H1 (cell line): ENCODE measurements around the gene ERGIC3. TPM values are rescaled to one million over a fixed set of nuclear protein-coding genes. Genes with fewer than 3 reads are reported as not detected.

ENCODE experiments used
- CTCF ChIA-PET: fragments of 300-600 bp; sonication (Branson Sonifier 250); formaldehyde crosslinking; loops from one replicate; lab custom pipeline; 2021; ENCODE audit not compliant: partially characterized antibody; lab: Charles Lee
- POLR2A ChIA-PET: fragments of 300-600 bp; sonication (Branson Sonifier 250); formaldehyde crosslinking; loops from one replicate; lab custom pipeline; 2021; ENCODE audit warnings: inconsistent platforms; ENCODE audit not compliant: partially characterized antibody; lab: Charles Lee
- DNase-seq, 2 experiments: peaks; one replicate each; pipeline versions ENCODE4 v3.0.0 to v3.0.0-alpha.2; 2010 to 2022; ENCODE audit warnings: low spot score in 2 of 2, low read depth in 1 of 2, mixed read lengths in 1 of 2
- FAIRE-seq: peaks from 2 replicates; lab custom pipeline; 2011; peaks lifted over from hg19 to GRCh38; lab: Jason Lieb, UNC
- H2AFZ ChIP-seq: 2 replicates; pipeline ENCODE4 v1.8.1; 2012; ENCODE audit warnings: low read length, inconsistent platforms
- H2AK5ac ChIP-seq: 2 replicates; pipeline ENCODE4 v1.6.1; 2013; ENCODE audit warnings: low read depth, low read length
- H2BK120ac ChIP-seq: replicated peaks from 2 replicates; pipeline ENCODE3; 2013; ENCODE audit warnings: low read depth, low read length, inconsistent platforms
- H2BK12ac ChIP-seq: 2 replicates; pipeline ENCODE4 v1.6.1; 2013; ENCODE audit warnings: low read depth, low read length
- H2BK15ac ChIP-seq: 2 replicates; pipeline ENCODE4 v1.6.1; 2013; ENCODE audit warnings: low read length
- H2BK20ac ChIP-seq: 2 replicates; pipeline ENCODE4 v1.6.1; 2013; ENCODE audit warnings: low read length
- H2BK5ac ChIP-seq: 2 replicates; pipeline ENCODE4 v1.6.1; 2013; ENCODE audit warnings: low read depth, low read length
- H3K14ac ChIP-seq: 2 replicates; pipeline ENCODE4 v1.6.1; 2013; ENCODE audit warnings: inconsistent platforms; ENCODE audit not compliant: insufficient read length
- H3K18ac ChIP-seq: 2 replicates; pipeline ENCODE4 v1.6.1; 2013; ENCODE audit warnings: low read length; ENCODE audit errors: extremely low read depth
- H3K23ac ChIP-seq: 2 replicates; pipeline ENCODE4 v1.6.1; 2013; ENCODE audit warnings: inconsistent platforms; ENCODE audit not compliant: insufficient read length
- H3K23me2 ChIP-seq: 2 replicates; pipeline ENCODE4 v1.6.1; 2013; ENCODE audit warnings: low read depth, low read length
- H3K27ac ChIP-seq: 2 replicates; pipeline ENCODE4 v1.6.1; 2011; ENCODE audit warnings: low read depth, low read length, inconsistent platforms
- H3K27me3 ChIP-seq, 4 experiments: replicated peaks in 1 of 4; 1 replicate in 1 of 4; 2 replicates in 3 of 4; pipeline versions ENCODE4 v1.6.1 to v1.8.1; 2011 to 2013; ENCODE audit warnings: low read length in 3 of 4, mild to moderate bottlenecking in 3 of 4, inconsistent platforms in 2 of 4, mixed read lengths in 2 of 4, moderate library complexity in 1 of 4; ENCODE audit not compliant: control insufficient read depth in 3 of 4, insufficient read depth in 3 of 4; ENCODE audit errors: extremely low read depth in 1 of 4
- H3K36me3 ChIP-seq, 4 experiments: 2 replicates each; pipeline versions ENCODE4 v1.6.1 to v1.8.1; 2011 to 2013; ENCODE audit warnings: mild to moderate bottlenecking in 4 of 4, low read length in 3 of 4, moderate library complexity in 2 of 4, control low read depth in 1 of 4, inconsistent platforms in 1 of 4; ENCODE audit not compliant: insufficient read depth in 4 of 4, control insufficient read depth in 2 of 4
- H3K4ac ChIP-seq: replicated peaks from 2 replicates; pipeline ENCODE3; 2013; ENCODE audit warnings: low read length, low read depth, mixed read lengths, inconsistent platforms; ENCODE audit not compliant: insufficient read length
- H3K4me1 ChIP-seq, 4 experiments: replicated peaks in 1 of 4; 1 replicate in 1 of 4; 2 replicates in 3 of 4; pipeline versions ENCODE4 v1.6.1 to v1.8.1; 2011 to 2013; ENCODE audit warnings: low read length in 3 of 4, inconsistent platforms in 2 of 4, mixed read lengths in 1 of 4; ENCODE audit not compliant: insufficient read depth in 4 of 4, control insufficient read depth in 3 of 4
- H3K4me2 ChIP-seq, 2 experiments: 2 replicates each; pipeline versions ENCODE4 v1.6.1 to v1.8.1; 2011 to 2013; ENCODE audit warnings: low read depth in 2 of 2, low read length in 2 of 2, control low read depth in 1 of 2, inconsistent platforms in 1 of 2, mild to moderate bottlenecking in 1 of 2; ENCODE audit not compliant: insufficient read depth in 1 of 2
- H3K4me3 ChIP-seq, 4 experiments: fragments of 200-600, 300-600 bp in 1 of 4; sonication (generic), shearing (Covaris generic), sonication (Bioruptor Twin) in 1 of 4; 2 replicates each; pipeline versions ENCODE4 v1.5.1 to v1.8.1; 2011 to 2016; ENCODE audit warnings: low read length in 4 of 4, low read depth in 3 of 4, control low read depth in 2 of 4, inconsistent platforms in 2 of 4, mild to moderate bottlenecking in 2 of 4, mixed read lengths in 1 of 4, moderate library complexity in 1 of 4; ENCODE audit not compliant: insufficient read depth in 2 of 4; ENCODE audit errors: extremely low read depth in 1 of 4
- H3K56ac ChIP-seq: replicated peaks from 2 replicates; pipeline ENCODE3; 2013; ENCODE audit warnings: low read depth, mild to moderate bottlenecking, mixed read lengths, low read length, inconsistent platforms; ENCODE audit not compliant: insufficient read length
- H3K79me1 ChIP-seq: 2 replicates; pipeline ENCODE4 v1.6.1; 2013; ENCODE audit warnings: low read depth, low read length, control low read depth
- H3K79me2 ChIP-seq, 2 experiments: 2 replicates each; pipeline versions ENCODE4 v1.6.1 to v1.8.1; 2012 to 2013; ENCODE audit warnings: low read length in 2 of 2, mild to moderate bottlenecking in 2 of 2, inconsistent platforms in 1 of 2; ENCODE audit not compliant: insufficient read depth in 2 of 2, control insufficient read depth in 1 of 2
- H3K9ac ChIP-seq, 4 experiments: replicated peaks in 1 of 4; 1 replicate in 1 of 4; 2 replicates in 3 of 4; pipeline versions ENCODE4 v1.6.1 to v1.8.1; 2011 to 2013; ENCODE audit warnings: low read depth in 3 of 4, low read length in 3 of 4, control low read depth in 2 of 4, mild to moderate bottlenecking in 2 of 4, moderate library complexity in 2 of 4, inconsistent platforms in 1 of 4; ENCODE audit errors: extremely low read depth in 1 of 4
- H3K9me3 ChIP-seq, 2 experiments: 2 replicates each; pipeline versions ENCODE4 v1.6.1 to v1.8.1; 2012 to 2013; ENCODE audit warnings: mild to moderate bottlenecking in 2 of 2, moderate library complexity in 2 of 2, control low read depth in 1 of 2, inconsistent platforms in 1 of 2, low read depth in 1 of 2, low read length in 1 of 2, mixed read lengths in 1 of 2; ENCODE audit not compliant: insufficient read depth in 2 of 2
- H4K20me1 ChIP-seq, 2 experiments: replicated peaks in 1 of 2; 2 replicates each; pipeline versions ENCODE3 to v1.8.1; 2011 to 2013; ENCODE audit warnings: inconsistent platforms in 2 of 2, low read length in 2 of 2, mild to moderate bottlenecking in 1 of 2; ENCODE audit not compliant: insufficient read depth in 2 of 2, control insufficient read depth in 1 of 2
- H4K5ac ChIP-seq: 2 replicates; pipeline ENCODE4 v1.6.1; 2013; ENCODE audit warnings: low read length, low read depth, mixed read lengths, inconsistent platforms; ENCODE audit not compliant: insufficient read length
- H4K8ac ChIP-seq: 2 replicates; pipeline ENCODE4 v1.8.0; 2013; ENCODE audit warnings: mild to moderate bottlenecking, moderate library complexity, low read length, inconsistent platforms; ENCODE audit not compliant: insufficient read depth; ENCODE audit errors: extremely low read depth
- H4K91ac ChIP-seq: replicated peaks from 2 replicates; pipeline ENCODE3; 2013; ENCODE audit warnings: low read length, mixed read lengths, inconsistent platforms; ENCODE audit not compliant: insufficient read length
- CREB1 ChIP-seq: IDR thresholded peaks from 2 replicates; pipeline ENCODE4 v1.6.1; 2012; ENCODE audit warnings: inconsistent platforms
- GTF2F1 ChIP-seq: IDR thresholded peaks from 2 replicates; pipeline ENCODE4 v1.6.1; 2012; ENCODE audit warnings: low read depth, low read length, improper control_type of control experiment, borderline replicate concordance
- JUN ChIP-seq: IDR thresholded peaks from 2 replicates; pipeline ENCODE4 v1.6.1; 2011; ENCODE audit warnings: low read depth, mild to moderate bottlenecking, improper control_type of control experiment, low read length
- POLR2A ChIP-seq, 2 experiments: IDR thresholded peaks; 1 replicate in 1 of 2; 2 replicates in 1 of 2; pipeline ENCODE4 v1.6.1; 2011; ENCODE audit warnings: low read depth in 2 of 2, low read length in 2 of 2, mild to moderate bottlenecking in 2 of 2; ENCODE audit errors: control extremely low read depth in 1 of 2
- SIRT6 ChIP-seq: IDR thresholded peaks from one replicate; pipeline ENCODE4 v1.7.1; 2012; ENCODE audit warnings: low read length, inconsistent platforms
- SP1 ChIP-seq: IDR thresholded peaks from 2 replicates; pipeline ENCODE4 v1.6.1; 2011; ENCODE audit warnings: low read depth, low read length
- WGBS, 2 experiments: shearing (Covaris generic) in 1 of 2; methylation state at CpG; one replicate each; pipeline versions ENCODE4 v1.1.6 to v1.1.7; 2013 to 2015; ENCODE audit warnings: low lambda C conversion rate in 2 of 2, mixed read lengths in 2 of 2, inconsistent platforms in 1 of 2, low coverage in 1 of 2, missing lambda C conversion rate in 1 of 2; ENCODE audit not compliant: insufficient replicate concordance in 2 of 2, insufficient coverage in 1 of 2, insufficient read length in 1 of 2; ENCODE audit errors: extremely low coverage in 1 of 2, missing lambda C conversion rate in 1 of 2; 5-methylcytosine and 5-hydroxymethylcytosine counted together
- polyA plus RNA-seq, 7 experiments: library from polyadenylated mRNA; depleted of rRNA in 3 of 7; stranded (reverse) in 5 of 7; unstranded in 2 of 7; fragments of >200 nt in 5 of 7; fragments of 200-250 nt in 2 of 7; gene quantifications; 1 replicate in 5 of 7; 2 replicates in 1 of 7; 4 replicates in 1 of 7; pipeline versions ENCODE4 v1.2.1 to v1.2.3, GENCODE V29; 2011 to 2013; ENCODE audit warnings: missing spikeins in 2 of 7, mixed read lengths in 2 of 7
- total RNA-seq: library from RNA; stranded (reverse); fragmentation: NEBNext Ultra II Directional; extraction: Animal tissue kit (Norgen Biotek cat#: 25700); gene quantifications from 2 replicates; pipeline ENCODE4 v1.2.1, GENCODE V29; 2021

The ERGIC3 gene
- total and polyA plus RNA-seq, 2 of the 8 experiments (the other 6 are each of a cell fraction or from before 2014, with no cell fraction given): 178 to 341 TPM

DNA sequence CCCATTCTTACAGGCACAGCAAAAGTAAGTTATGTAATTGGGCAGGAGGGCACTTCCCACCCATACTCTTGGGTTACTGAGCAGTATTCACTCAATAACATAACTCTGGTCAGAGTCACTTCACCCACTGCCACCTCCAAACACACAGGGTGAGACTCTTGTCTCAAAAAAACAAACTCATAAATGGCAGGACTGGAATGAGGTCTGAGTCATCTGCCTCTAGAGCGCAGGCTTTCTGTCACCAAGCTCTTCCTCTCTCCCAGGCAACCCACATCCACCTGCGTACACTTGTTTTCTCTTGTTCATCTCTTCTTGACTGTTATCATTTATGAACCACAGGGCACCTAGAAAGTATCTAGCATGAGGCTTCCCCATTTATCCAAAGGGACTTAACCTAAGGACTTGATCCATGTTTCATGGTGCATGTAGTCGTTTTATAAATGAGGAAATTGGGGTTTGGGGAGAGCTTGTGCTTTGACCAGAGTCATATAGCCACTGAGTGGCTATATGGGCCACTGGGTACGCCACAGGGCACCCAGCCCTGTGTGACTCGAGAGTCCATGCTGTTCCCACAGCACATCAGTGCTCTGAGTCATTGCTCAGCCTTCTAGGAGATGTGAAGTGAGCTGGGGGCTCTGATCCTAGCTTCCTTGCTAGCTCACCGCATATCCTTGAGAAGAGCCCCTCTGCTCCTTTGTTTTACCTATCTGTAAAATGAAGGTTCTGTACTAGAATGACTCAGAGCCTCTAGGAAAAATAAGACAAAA lies 34.8 kb upstream of the ERGIC3 start:
- ChIA-PET CTCF (interaction anchor here (0.6 to 1.8 kb wide), 5 partner anchors 10 to 1485 kb away, joined by 3 to 9 read pairs (median 3); no protein-coding TSS in a partner anchor), POLR2A (interaction anchor here (1.1 to 2.0 kb wide), 2 partner anchors 33 to 52 kb away, joined by 3 to 8 read pairs; partner anchors contain the start of gene CEP250)
- Histone ChIP-seq H3K27ac (no peak overlapping the region), H2BK120ac (no peak overlapping the region), H3K4me3 (no peak overlapping the region), H2AK5ac (no peak overlapping the region), H3K23me2 (no peaks in the 10 kb centered on the region; the same call in 1 of the 2 replicates), H3K14ac (no peak overlapping the region), H3K56ac (no peak overlapping the region), H2BK15ac (no peak overlapping the region), H3K4me2 (no peak overlapping the region), H3K4me1 (no peaks in the 10 kb centered on the region), H4K20me1 (no peaks in the 10 kb centered on the region), H2BK5ac (no peak overlapping the region), H3K79me1 (no peaks in the 10 kb centered on the region), H2BK12ac (no peak overlapping the region), H3K4ac (no peak overlapping the region), H3K9me3 (no peaks in the 10 kb centered on the region), H4K5ac (no peak overlapping the region), H3K9ac (no peak overlapping the region; a peak in 1 of 7 replicates), H3K36me3 (peaks cover 16 to 46% (median 35%) of the 10 kb centered on the region in 4 experiments), H4K8ac (no peak overlapping the region), H4K91ac (no peak overlapping the region), H3K27me3 (no peaks in the 10 kb centered on the region), H3K23ac (no peak overlapping the region), H3K79me2 (no peaks in the 10 kb centered on the region), H3K18ac (no peak overlapping the region), H2AFZ (no peak overlapping the region), H2BK20ac (no peak overlapping the region)
- no peak for TF ChIP-seq SP1
- no peak for TF ChIP-seq POLR2A (IDR thresholded peaks at IDR 0.05; ENCODE audit: control extremely low read depth in 1 of 2, low read depth in 2 of 2, low read length in 2 of 2)
- no peak for TF ChIP-seq JUN
- TF ChIP-seq CREB1: no peak
- TF ChIP-seq GTF2F1: no peak
- TF ChIP-seq SIRT6: no peak
- DNase-seq (no peak), FAIRE-seq (no peak)
- WGBS, 2 experiments: 77% methylated on average over 6 of the region's 6 CpGs; no CpG with 5 or more reads in 1 of the 2 experiments
